H1 (cell line): Measurements from ENCODE around the gene TBC1D28. TPM values are rescaled to one million over a fixed set of nuclear protein-coding genes. Genes with fewer than 3 reads are reported as not detected.
"Not testable (repeated sequence)": the region's sequence is repeated elsewhere in the genome, so short reads cannot be mapped to it uniquely, and the experiment has no call there.

Experiments
- CTCF ChIA-PET: fragments of 300-600 bp; sonication (Branson Sonifier 250); formaldehyde crosslinking; loops from one replicate; lab custom pipeline; 2021; ENCODE audit not compliant: partially characterized antibody; lab: Charles Lee
- POLR2A ChIA-PET: fragments of 300-600 bp; sonication (Branson Sonifier 250); formaldehyde crosslinking; loops from one replicate; lab custom pipeline; 2021; ENCODE audit warnings: inconsistent platforms; ENCODE audit not compliant: partially characterized antibody; lab: Charles Lee
- DNase-seq, 2 experiments: peaks; one replicate each; pipeline versions ENCODE4 v3.0.0 to v3.0.0-alpha.2; 2010 to 2022; ENCODE audit warnings: low spot score in 2 of 2, low read depth in 1 of 2, mixed read lengths in 1 of 2
- FAIRE-seq: peaks from 2 replicates; lab custom pipeline; 2011; peaks lifted over from hg19 to GRCh38; lab: Jason Lieb, UNC
- H2AFZ ChIP-seq: 2 replicates; pipeline ENCODE4 v1.8.1; 2012; ENCODE audit warnings: low read length, inconsistent platforms
- H2AK5ac ChIP-seq: 2 replicates; pipeline ENCODE4 v1.6.1; 2013; ENCODE audit warnings: low read depth, low read length
- H2BK120ac ChIP-seq: replicated peaks from 2 replicates; pipeline ENCODE3; 2013; ENCODE audit warnings: low read depth, low read length, inconsistent platforms
- H2BK12ac ChIP-seq: 2 replicates; pipeline ENCODE4 v1.6.1; 2013; ENCODE audit warnings: low read depth, low read length
- H2BK15ac ChIP-seq: 2 replicates; pipeline ENCODE4 v1.6.1; 2013; ENCODE audit warnings: low read length
- H2BK20ac ChIP-seq: 2 replicates; pipeline ENCODE4 v1.6.1; 2013; ENCODE audit warnings: low read length
- H2BK5ac ChIP-seq: 2 replicates; pipeline ENCODE4 v1.6.1; 2013; ENCODE audit warnings: low read depth, low read length
- H3K14ac ChIP-seq: 2 replicates; pipeline ENCODE4 v1.6.1; 2013; ENCODE audit warnings: inconsistent platforms; ENCODE audit not compliant: insufficient read length
- H3K18ac ChIP-seq: 2 replicates; pipeline ENCODE4 v1.6.1; 2013; ENCODE audit warnings: low read length; ENCODE audit errors: extremely low read depth
- H3K23ac ChIP-seq: 2 replicates; pipeline ENCODE4 v1.6.1; 2013; ENCODE audit warnings: inconsistent platforms; ENCODE audit not compliant: insufficient read length
- H3K23me2 ChIP-seq: 2 replicates; pipeline ENCODE4 v1.6.1; 2013; ENCODE audit warnings: low read depth, low read length
- H3K27ac ChIP-seq: 2 replicates; pipeline ENCODE4 v1.6.1; 2011; ENCODE audit warnings: low read depth, low read length, inconsistent platforms
- H3K27me3 ChIP-seq, 4 experiments: replicated peaks in 1 of 4; 1 replicate in 1 of 4; 2 replicates in 3 of 4; pipeline versions ENCODE4 v1.6.1 to v1.8.1; 2011 to 2013; ENCODE audit warnings: low read length in 3 of 4, mild to moderate bottlenecking in 3 of 4, inconsistent platforms in 2 of 4, mixed read lengths in 2 of 4, moderate library complexity in 1 of 4; ENCODE audit not compliant: control insufficient read depth in 3 of 4, insufficient read depth in 3 of 4; ENCODE audit errors: extremely low read depth in 1 of 4
- H3K36me3 ChIP-seq, 4 experiments: 2 replicates each; pipeline versions ENCODE4 v1.6.1 to v1.8.1; 2011 to 2013; ENCODE audit warnings: mild to moderate bottlenecking in 4 of 4, low read length in 3 of 4, moderate library complexity in 2 of 4, control low read depth in 1 of 4, inconsistent platforms in 1 of 4; ENCODE audit not compliant: insufficient read depth in 4 of 4, control insufficient read depth in 2 of 4
- H3K4ac ChIP-seq: replicated peaks from 2 replicates; pipeline ENCODE3; 2013; ENCODE audit warnings: low read length, low read depth, mixed read lengths, inconsistent platforms; ENCODE audit not compliant: insufficient read length
- H3K4me1 ChIP-seq, 4 experiments: replicated peaks in 1 of 4; 1 replicate in 1 of 4; 2 replicates in 3 of 4; pipeline versions ENCODE4 v1.6.1 to v1.8.1; 2011 to 2013; ENCODE audit warnings: low read length in 3 of 4, inconsistent platforms in 2 of 4, mixed read lengths in 1 of 4; ENCODE audit not compliant: insufficient read depth in 4 of 4, control insufficient read depth in 3 of 4
- H3K4me2 ChIP-seq, 2 experiments: 2 replicates each; pipeline versions ENCODE4 v1.6.1 to v1.8.1; 2011 to 2013; ENCODE audit warnings: low read depth in 2 of 2, low read length in 2 of 2, control low read depth in 1 of 2, inconsistent platforms in 1 of 2, mild to moderate bottlenecking in 1 of 2; ENCODE audit not compliant: insufficient read depth in 1 of 2
- H3K4me3 ChIP-seq, 4 experiments: fragments of 200-600, 300-600 bp in 1 of 4; sonication (generic), shearing (Covaris generic), sonication (Bioruptor Twin) in 1 of 4; 2 replicates each; pipeline versions ENCODE4 v1.5.1 to v1.8.1; 2011 to 2016; ENCODE audit warnings: low read length in 4 of 4, low read depth in 3 of 4, control low read depth in 2 of 4, inconsistent platforms in 2 of 4, mild to moderate bottlenecking in 2 of 4, mixed read lengths in 1 of 4, moderate library complexity in 1 of 4; ENCODE audit not compliant: insufficient read depth in 2 of 4; ENCODE audit errors: extremely low read depth in 1 of 4
- H3K56ac ChIP-seq: replicated peaks from 2 replicates; pipeline ENCODE3; 2013; ENCODE audit warnings: low read depth, mild to moderate bottlenecking, mixed read lengths, low read length, inconsistent platforms; ENCODE audit not compliant: insufficient read length
- H3K79me1 ChIP-seq: 2 replicates; pipeline ENCODE4 v1.6.1; 2013; ENCODE audit warnings: low read depth, low read length, control low read depth
- H3K79me2 ChIP-seq, 2 experiments: 2 replicates each; pipeline versions ENCODE4 v1.6.1 to v1.8.1; 2012 to 2013; ENCODE audit warnings: low read length in 2 of 2, mild to moderate bottlenecking in 2 of 2, inconsistent platforms in 1 of 2; ENCODE audit not compliant: insufficient read depth in 2 of 2, control insufficient read depth in 1 of 2
- H3K9ac ChIP-seq, 4 experiments: replicated peaks in 1 of 4; 1 replicate in 1 of 4; 2 replicates in 3 of 4; pipeline versions ENCODE4 v1.6.1 to v1.8.1; 2011 to 2013; ENCODE audit warnings: low read depth in 3 of 4, low read length in 3 of 4, control low read depth in 2 of 4, mild to moderate bottlenecking in 2 of 4, moderate library complexity in 2 of 4, inconsistent platforms in 1 of 4; ENCODE audit errors: extremely low read depth in 1 of 4
- H3K9me3 ChIP-seq, 2 experiments: 2 replicates each; pipeline versions ENCODE4 v1.6.1 to v1.8.1; 2012 to 2013; ENCODE audit warnings: mild to moderate bottlenecking in 2 of 2, moderate library complexity in 2 of 2, control low read depth in 1 of 2, inconsistent platforms in 1 of 2, low read depth in 1 of 2, low read length in 1 of 2, mixed read lengths in 1 of 2; ENCODE audit not compliant: insufficient read depth in 2 of 2
- H4K20me1 ChIP-seq, 2 experiments: replicated peaks in 1 of 2; 2 replicates each; pipeline versions ENCODE3 to v1.8.1; 2011 to 2013; ENCODE audit warnings: inconsistent platforms in 2 of 2, low read length in 2 of 2, mild to moderate bottlenecking in 1 of 2; ENCODE audit not compliant: insufficient read depth in 2 of 2, control insufficient read depth in 1 of 2
- H4K5ac ChIP-seq: 2 replicates; pipeline ENCODE4 v1.6.1; 2013; ENCODE audit warnings: low read length, low read depth, mixed read lengths, inconsistent platforms; ENCODE audit not compliant: insufficient read length
- H4K8ac ChIP-seq: 2 replicates; pipeline ENCODE4 v1.8.0; 2013; ENCODE audit warnings: mild to moderate bottlenecking, moderate library complexity, low read length, inconsistent platforms; ENCODE audit not compliant: insufficient read depth; ENCODE audit errors: extremely low read depth
- H4K91ac ChIP-seq: replicated peaks from 2 replicates; pipeline ENCODE3; 2013; ENCODE audit warnings: low read length, mixed read lengths, inconsistent platforms; ENCODE audit not compliant: insufficient read length
- CREB1 ChIP-seq: IDR thresholded peaks from 2 replicates; pipeline ENCODE4 v1.6.1; 2012; ENCODE audit warnings: inconsistent platforms
- JUND ChIP-seq: IDR thresholded peaks from 2 replicates; pipeline ENCODE4 v1.6.1; 2011; ENCODE audit warnings: mild to moderate bottlenecking, improper control_type of control experiment, low read length
- RAD21 ChIP-seq, 2 experiments: IDR thresholded peaks in 1 of 2; conservative IDR thresholded peaks in 1 of 2; 2 replicates each; pipeline ENCODE4 v1.6.1; 2011; ENCODE audit warnings: low read depth in 2 of 2, low read length in 2 of 2, improper control_type of control experiment in 1 of 2, inconsistent platforms in 1 of 2, mild to moderate bottlenecking in 1 of 2, moderate library complexity in 1 of 2
- WGBS, 2 experiments: shearing (Covaris generic) in 1 of 2; methylation state at CpG; one replicate each; pipeline versions ENCODE4 v1.1.6 to v1.1.7; 2013 to 2015; ENCODE audit warnings: low lambda C conversion rate in 2 of 2, mixed read lengths in 2 of 2, inconsistent platforms in 1 of 2, low coverage in 1 of 2, missing lambda C conversion rate in 1 of 2; ENCODE audit not compliant: insufficient replicate concordance in 2 of 2, insufficient coverage in 1 of 2, insufficient read length in 1 of 2; ENCODE audit errors: extremely low coverage in 1 of 2, missing lambda C conversion rate in 1 of 2; 5-methylcytosine and 5-hydroxymethylcytosine counted together
- polyA plus RNA-seq, 7 experiments: library from polyadenylated mRNA; depleted of rRNA in 3 of 7; stranded (reverse) in 5 of 7; unstranded in 2 of 7; fragments of >200 nt in 5 of 7; fragments of 200-250 nt in 2 of 7; gene quantifications; 1 replicate in 5 of 7; 2 replicates in 1 of 7; 4 replicates in 1 of 7; pipeline versions ENCODE4 v1.2.1 to v1.2.3, GENCODE V29; 2011 to 2013; ENCODE audit warnings: missing spikeins in 2 of 7, mixed read lengths in 2 of 7
- total RNA-seq: library from RNA; stranded (reverse); fragmentation: NEBNext Ultra II Directional; extraction: Animal tissue kit (Norgen Biotek cat#: 25700); gene quantifications from 2 replicates; pipeline ENCODE4 v1.2.1, GENCODE V29; 2021
- TF ChIP-seq, protein P1 (sequence below), 3 experiments: IDR thresholded peaks; 1 replicate in 2 of 3; 2 replicates in 1 of 3; pipeline versions ENCODE4 v1.5.1 to v1.6.1; 2011; ENCODE audit warnings: low read length in 3 of 3, mild to moderate bottlenecking in 3 of 3, inconsistent platforms in 2 of 3, low read depth in 1 of 3, moderate library complexity in 1 of 3; ENCODE audit not compliant: insufficient read depth in 1 of 3; ENCODE audit errors: control extremely low read depth in 1 of 3
- TF ChIP-seq, protein P2 (sequence below): IDR thresholded peaks from 2 replicates; pipeline ENCODE4 v1.6.1; 2011; ENCODE audit warnings: low read depth, mild to moderate bottlenecking, low read length; ENCODE audit not compliant: insufficient read depth

Gene TBC1D28
- total and polyA plus RNA-seq, 2 of the 8 experiments (the other 6 are each of a cell fraction or from before 2014, with no cell fraction given), result not detected

DNA sequence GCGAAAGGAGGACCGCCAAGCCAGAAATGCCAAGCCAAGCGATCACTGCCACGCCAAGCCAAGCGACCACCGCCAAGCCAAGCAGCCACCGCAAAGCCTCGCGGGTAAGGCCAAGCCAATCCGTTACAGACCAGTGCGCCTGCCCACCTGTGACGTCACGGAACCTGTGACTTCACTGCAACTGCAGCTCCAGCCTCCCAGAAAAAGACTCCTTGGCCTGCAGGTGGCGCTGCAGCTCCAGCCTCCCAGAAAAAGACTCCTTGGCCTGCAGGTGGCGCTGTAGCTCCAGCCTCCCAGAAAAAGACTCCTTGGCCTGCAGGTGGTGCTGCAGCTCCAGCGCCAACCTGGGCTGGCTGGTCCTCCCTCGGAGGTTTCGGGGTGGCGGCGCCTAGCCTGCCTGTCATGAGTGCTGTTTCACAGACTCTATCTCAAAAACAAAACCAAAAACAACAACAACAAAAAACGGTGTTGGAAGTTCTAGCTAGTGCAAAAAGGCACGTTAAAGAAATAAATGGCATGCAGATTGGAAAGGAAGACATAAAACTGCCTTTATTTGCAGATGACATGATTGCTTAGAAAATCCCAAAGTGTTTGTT lies 18.6 kb downstream of the TBC1D28 start:
- H3K23me2 ChIP-seq, H4K20me1 ChIP-seq, H2BK12ac ChIP-seq, H3K27me3 ChIP-seq, H3K4me1 ChIP-seq, H3K56ac ChIP-seq, H2BK20ac ChIP-seq, H4K5ac ChIP-seq, H3K27ac ChIP-seq, H4K91ac ChIP-seq, H3K18ac ChIP-seq, H3K79me1 ChIP-seq, H2BK5ac ChIP-seq, H3K4me3 ChIP-seq, H2AK5ac ChIP-seq, POLR2A ChIA-PET, H3K36me3 ChIP-seq, H3K9ac ChIP-seq, H3K14ac ChIP-seq: not testable (repeated sequence)
- DNase-seq, result peak; percentile 62 to 95
- CTCF ChIA-PET, result interaction anchor here (0.9 to 1.7 kb wide), 8 partner anchors 147 to 394 kb away, joined by 3 to 5 read pairs (median 3); no protein-coding TSS in a partner anchor
- H3K9me3 ChIP-seq, result peaks cover 13 to 16% of the 10 kb centered on the region in 2 experiments; a peak in 3 of 4 replicates
- 55% methylated on average over 19 of the region's 22 CpGs; no CpG with 5 or more reads in 1 of the 2 experiments for WGBS, 2 experiments
- TF ChIP-seq RAD21 (IDR thresholded peaks at IDR 0.05 in 1 of 2, conservative IDR thresholded peaks at IDR 0.05 in 1 of 2; ENCODE audit: low read depth in 2 of 2, low read length in 2 of 2) (peak; percentile 78 to 79), CREB1 (peak; percentile 77), JUND (peak; percentile 54; the same call in 1 of the 2 replicates)
- TF ChIP-seq, protein P1, sequence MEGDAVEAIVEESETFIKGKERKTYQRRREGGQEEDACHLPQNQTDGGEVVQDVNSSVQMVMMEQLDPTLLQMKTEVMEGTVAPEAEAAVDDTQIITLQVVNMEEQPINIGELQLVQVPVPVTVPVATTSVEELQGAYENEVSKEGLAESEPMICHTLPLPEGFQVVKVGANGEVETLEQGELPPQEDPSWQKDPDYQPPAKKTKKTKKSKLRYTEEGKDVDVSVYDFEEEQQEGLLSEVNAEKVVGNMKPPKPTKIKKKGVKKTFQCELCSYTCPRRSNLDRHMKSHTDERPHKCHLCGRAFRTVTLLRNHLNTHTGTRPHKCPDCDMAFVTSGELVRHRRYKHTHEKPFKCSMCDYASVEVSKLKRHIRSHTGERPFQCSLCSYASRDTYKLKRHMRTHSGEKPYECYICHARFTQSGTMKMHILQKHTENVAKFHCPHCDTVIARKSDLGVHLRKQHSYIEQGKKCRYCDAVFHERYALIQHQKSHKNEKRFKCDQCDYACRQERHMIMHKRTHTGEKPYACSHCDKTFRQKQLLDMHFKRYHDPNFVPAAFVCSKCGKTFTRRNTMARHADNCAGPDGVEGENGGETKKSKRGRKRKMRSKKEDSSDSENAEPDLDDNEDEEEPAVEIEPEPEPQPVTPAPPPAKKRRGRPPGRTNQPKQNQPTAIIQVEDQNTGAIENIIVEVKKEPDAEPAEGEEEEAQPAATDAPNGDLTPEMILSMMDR (IDR thresholded peaks at IDR 0.05; ENCODE audit: control extremely low read depth in 1 of 3, insufficient read depth in 1 of 3, low read depth in 1 of 3, low read length in 3 of 3), result peak; percentile 66 to 97 (median 86)
- TF ChIP-seq, protein P2, sequence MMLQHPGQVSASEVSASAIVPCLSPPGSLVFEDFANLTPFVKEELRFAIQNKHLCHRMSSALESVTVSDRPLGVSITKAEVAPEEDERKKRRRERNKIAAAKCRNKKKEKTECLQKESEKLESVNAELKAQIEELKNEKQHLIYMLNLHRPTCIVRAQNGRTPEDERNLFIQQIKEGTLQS, result peak; percentile 72; the same call in 1 of the 2 replicates
- TF ChIP-seq, all 59 proteins: peak for 5; not testable (repeated sequence) for 54
- not testable (repeated sequence) for H3K4me2 ChIP-seq, H2BK15ac ChIP-seq, H3K23ac ChIP-seq, H3K79me2 ChIP-seq, H2BK120ac ChIP-seq, FAIRE-seq, H3K4ac ChIP-seq, H4K8ac ChIP-seq
- H2AFZ ChIP-seq, result peak overlapping the region; percentile 49; the same call in 1 of the 2 replicates
